Stimulated activated effector memory CD8-positive, alpha-beta T cell treated with anti-CD3 and anti-CD28 coated beads, Interleukin-12 subunit alpha, Interleukin-12 subunit beta, amount 100 ng/mL, for 72 hours (primary cell): Measurements from ENCODE around the gene RAPGEF4.
"Not testable (repeated sequence)": the region's sequence is repeated elsewhere in the genome, so short reads cannot be mapped to it uniquely, and the experiment has no call there.

Experiments
- ATAC-seq: fragments of 150-1000 bp; cut with Tn5 transposase; 2 replicates; pipeline ENCODE4 v1.10.0; 2021
- DNase-seq, 2 donors: peaks; one replicate each; pipeline ENCODE4 v3.0.0; 2021 to 2022; ENCODE audit warnings: low spot score in 2 of 2
- H3K27ac Mint-ChIP-seq: one replicate; pipeline ENCODE4 v1.8.0; 2022; ENCODE audit warnings: mild to moderate bottlenecking, mixed read lengths
- H3K36me3 Mint-ChIP-seq: one replicate; pipeline ENCODE4 v1.8.0; 2022; ENCODE audit warnings: mild to moderate bottlenecking, mixed read lengths
- H3K4me1 Mint-ChIP-seq: one replicate; pipeline ENCODE4 v1.8.0; 2022; ENCODE audit warnings: mixed read lengths
- H3K4me3 Mint-ChIP-seq: one replicate; pipeline ENCODE4 v1.8.0; 2022; ENCODE audit warnings: mild to moderate bottlenecking, mixed read lengths
- H3K9me3 Mint-ChIP-seq: one replicate; pipeline ENCODE4 v1.8.0; 2022; ENCODE audit warnings: mixed read lengths

The RAPGEF4 gene

GRCh38 chr2:173090973-173091660 lies 355.5 kb downstream of the RAPGEF4 start:
- no peaks in the 10 kb centered on the region for H3K9me3 Mint-ChIP-seq
- H3K36me3 Mint-ChIP-seq, result peaks cover 12% of the 10 kb centered on the region
- DNase-seq (no peak), ATAC-seq (no peak)
- peaks cover 6% of the 10 kb centered on the region for H3K4me1 Mint-ChIP-seq
- no peak overlapping the region for H3K4me3 Mint-ChIP-seq
- no peak overlapping the region for H3K27ac Mint-ChIP-seq

- Mint-ChIP-seq H3K36me3 (peaks cover 12% of the 10 kb centered on the region), H3K27ac (no peak overlapping the region), H3K4me3 (no peak overlapping the region), H3K4me1 (peaks cover 5% of the 10 kb centered on the region), H3K9me3 (no peaks in the 10 kb centered on the region)
- ATAC-seq, result no peak
- DNase-seq, result no peak
These were observed 356.3 kb downstream of the RAPGEF4 start for GRCh38 chr2:173091910-173092309.

- H3K27ac Mint-ChIP-seq, result no peak overlapping the region
- H3K4me3 Mint-ChIP-seq, result no peak overlapping the region
- no peaks in the 10 kb centered on the region for H3K9me3 Mint-ChIP-seq
- H3K4me1 Mint-ChIP-seq, result no peaks in the 10 kb centered on the region
- no peak for ATAC-seq
- no peak for DNase-seq
- H3K36me3 Mint-ChIP-seq, result peaks cover 12% of the 10 kb centered on the region
These were observed 357.3 kb downstream of the RAPGEF4 start for GRCh38 chr2:173092844-173093402.

GRCh38 chr2:173093617-173094016 lies 358.0 kb downstream of the RAPGEF4 start:
- not testable (repeated sequence) for H3K27ac Mint-ChIP-seq, H3K9me3 Mint-ChIP-seq, H3K4me1 Mint-ChIP-seq, H3K4me3 Mint-ChIP-seq, ATAC-seq, DNase-seq
- peaks cover 12% of the 10 kb centered on the region for H3K36me3 Mint-ChIP-seq

GRCh38 chr2:173094731-173095130 lies 359.1 kb downstream of the RAPGEF4 start:
- peaks cover 6% of the 10 kb centered on the region for H3K4me1 Mint-ChIP-seq

GRCh38 chr2:173095356-173095755 lies 359.7 kb downstream of the RAPGEF4 start:
- peaks cover 7% of the 10 kb centered on the region for H3K4me1 Mint-ChIP-seq
- peaks cover 15% of the 10 kb centered on the region for H3K36me3 Mint-ChIP-seq
- H3K4me3 Mint-ChIP-seq, result no peak overlapping the region
- no peak for DNase-seq
- ATAC-seq, result no peak
- H3K9me3 Mint-ChIP-seq, result no peaks in the 10 kb centered on the region
- no peak overlapping the region for H3K27ac Mint-ChIP-seq

More at GRCh38 chr2:173094731-173095130, 359.1 kb downstream of the RAPGEF4 start:
- Mint-ChIP-seq H3K36me3 (peaks cover 18% of the 10 kb centered on the region), H3K4me3 (no peak overlapping the region), H3K9me3 (no peaks in the 10 kb centered on the region), H3K27ac (no peak overlapping the region)
- ATAC-seq, result no peak
- no peak for DNase-seq

GRCh38 chr2:173099271-173099670 lies 363.6 kb downstream of the RAPGEF4 start:
- H3K27ac Mint-ChIP-seq, result no peak overlapping the region

GRCh38 chr2:173099804-173100203 lies 364.2 kb downstream of the RAPGEF4 start:
- Mint-ChIP-seq H3K27ac (no peak overlapping the region), H3K4me1 (peaks cover 16% of the 10 kb centered on the region), H3K4me3 (no peak overlapping the region), H3K36me3 (peaks cover 6% of the 10 kb centered on the region), H3K9me3 (no peaks in the 10 kb centered on the region)
- peak; percentile 88 for ATAC-seq
- DNase-seq, result no peak

More at GRCh38 chr2:173099271-173099670, 363.6 kb downstream of the RAPGEF4 start:
- ATAC-seq (no peak), DNase-seq (no peak)
- Mint-ChIP-seq H3K9me3 (no peaks in the 10 kb centered on the region), H3K4me1 (peaks cover 16% of the 10 kb centered on the region), H3K36me3 (peaks cover 6% of the 10 kb centered on the region), H3K4me3 (no peak overlapping the region)

GRCh38 chr2:173101687-173102086 lies 366.0 kb downstream of the RAPGEF4 start:
- ATAC-seq (peak; percentile 86), DNase-seq (peak in 1 of 2 donors; percentile 53)
- H3K9me3 Mint-ChIP-seq, result no peaks in the 10 kb centered on the region
- H3K27ac Mint-ChIP-seq, result peak overlapping the region; percentile 27
- H3K4me1 Mint-ChIP-seq, result peaks cover 21% of the 10 kb centered on the region
- peaks cover 6% of the 10 kb centered on the region for H3K36me3 Mint-ChIP-seq
- no peak overlapping the region for H3K4me3 Mint-ChIP-seq
